Measurements from ENCODE around the gene CLCNKA.

Gene CLCNKA

DNA sequence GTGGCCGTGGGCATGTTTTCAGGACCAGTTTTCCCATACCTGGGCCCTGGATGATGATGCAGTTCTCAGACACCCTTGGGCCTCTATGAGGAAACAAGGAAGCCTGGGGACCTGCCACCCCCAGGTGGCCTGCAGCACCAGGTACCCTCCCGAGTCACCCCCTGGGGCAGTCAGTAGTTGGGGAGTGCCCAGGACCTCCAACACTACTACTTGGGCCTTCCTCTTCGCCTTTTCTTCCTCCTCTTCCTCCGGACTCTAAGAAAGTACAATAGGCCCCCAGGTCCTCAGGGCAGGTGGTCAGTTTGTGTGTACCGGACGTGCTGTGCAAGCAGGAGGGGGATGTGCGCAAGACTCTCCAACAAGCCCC is 29.7 kb upstream of the CLCNKA start:
- TF ChIP-seq CTCF (IDR thresholded peaks at IDR 0.05; ENCODE audit: control insufficient read depth, extremely low read depth, insufficient read depth), result no peak
- DNase-seq (ENCODE audit: low read depth), result no peak
- no peak overlapping the region for H3K4me3 ChIP-seq (ENCODE audit: low read depth, low read length)

DNA sequence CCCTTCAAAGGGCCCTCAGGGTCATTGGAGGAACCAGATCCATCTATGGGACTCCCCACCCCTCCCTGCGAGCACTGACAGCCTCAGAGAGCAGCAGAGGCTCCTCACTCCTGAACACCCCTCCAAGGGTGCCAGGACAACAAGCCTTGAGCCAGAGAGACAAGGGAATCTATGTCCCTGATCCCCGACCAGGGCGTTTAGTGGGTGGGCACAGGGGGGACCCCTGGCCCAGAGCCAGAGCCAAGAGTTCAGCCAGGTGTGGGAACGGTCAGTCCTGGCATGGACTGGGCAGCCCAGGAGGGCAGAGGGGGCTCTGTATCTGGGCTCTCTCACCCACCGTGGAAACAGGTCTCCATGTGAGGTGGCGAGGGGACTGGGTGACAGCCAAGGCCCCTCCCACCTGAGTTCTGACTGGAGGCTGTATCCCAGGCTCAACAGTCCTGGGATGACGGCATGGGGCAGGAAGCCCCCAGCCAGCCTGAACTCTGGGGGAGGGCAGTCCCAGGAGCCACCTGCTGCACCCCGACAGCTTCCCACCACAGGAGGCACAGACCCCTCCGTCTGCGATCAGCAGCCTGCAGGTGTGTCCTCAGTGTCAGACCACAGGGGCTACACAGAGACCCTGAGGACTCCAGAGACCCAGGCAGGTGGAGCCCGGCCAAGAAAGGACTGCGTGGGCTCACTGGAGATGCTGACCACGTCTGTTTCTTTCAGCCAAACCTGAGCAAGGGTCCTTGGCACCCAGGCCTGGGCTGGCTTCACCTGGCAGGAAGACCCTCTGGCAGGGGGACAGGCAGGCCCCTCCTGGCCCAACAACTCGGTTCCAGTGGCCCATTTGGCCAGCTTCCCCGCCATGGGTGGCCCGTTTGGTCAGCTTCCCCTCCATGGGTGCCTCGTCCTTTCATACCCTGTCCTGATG is 29.0 kb upstream of the CLCNKA start:
- no peak for DNase-seq (ENCODE audit: low read depth)
- H3K4me3 ChIP-seq (ENCODE audit: low read depth, low read length), result no peak overlapping the region
- TF ChIP-seq CTCF (IDR thresholded peaks at IDR 0.05; ENCODE audit: control insufficient read depth, extremely low read depth, insufficient read depth), result no peak

DNA sequence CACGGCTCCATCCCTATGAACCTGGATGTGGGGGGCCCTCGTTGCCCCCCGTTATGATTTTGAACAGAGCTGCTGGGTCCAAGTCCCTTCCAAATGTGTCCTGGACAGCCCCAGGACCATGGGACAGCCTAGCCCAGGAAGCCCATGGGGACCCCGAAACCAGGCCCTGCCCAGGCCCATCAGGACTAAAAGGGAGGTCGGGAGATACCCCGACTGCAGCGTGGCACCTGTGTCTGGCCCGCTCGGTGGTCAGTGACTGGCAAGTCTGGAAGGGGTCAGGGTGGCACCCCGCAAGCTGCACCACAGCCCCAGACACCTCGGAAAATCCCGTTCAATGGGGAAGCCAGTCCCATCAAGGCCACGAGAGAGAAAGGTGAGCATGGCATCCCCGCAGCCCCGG is 28.2 kb upstream of the CLCNKA start:
- no peak overlapping the region for H3K4me3 ChIP-seq (ENCODE audit: low read depth, low read length)
- TF ChIP-seq CTCF (IDR thresholded peaks at IDR 0.05; ENCODE audit: control insufficient read depth, extremely low read depth, insufficient read depth), result no peak
- no peak for DNase-seq (ENCODE audit: low read depth)

DNA sequence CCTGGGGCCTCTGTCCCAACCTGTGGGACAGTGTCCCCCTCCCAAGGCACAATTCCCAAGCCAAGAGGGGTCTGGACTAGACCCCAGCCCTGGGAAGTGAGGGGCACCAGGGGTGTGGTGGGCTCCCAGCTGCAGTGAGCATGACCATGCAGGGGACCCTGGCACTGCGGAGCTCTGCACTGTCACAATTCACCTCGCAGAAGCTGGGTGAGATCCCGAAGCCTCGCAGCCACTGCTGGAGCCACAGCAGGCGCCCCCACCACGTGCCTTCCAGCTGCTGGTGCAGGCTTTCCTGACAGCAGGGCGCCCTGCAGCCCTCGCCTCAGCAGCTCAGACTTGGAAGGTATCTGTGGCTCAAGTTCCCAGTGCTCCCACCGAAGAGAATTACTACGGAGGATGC is 27.8 kb upstream of the CLCNKA start:
- TF ChIP-seq CTCF (IDR thresholded peaks at IDR 0.05; ENCODE audit: control insufficient read depth, extremely low read depth, insufficient read depth), result no peak
- no peak overlapping the region for H3K4me3 ChIP-seq (ENCODE audit: low read depth, low read length)
- no peak for DNase-seq (ENCODE audit: low read depth)

- no peak overlapping the region for H3K4me3 ChIP-seq (ENCODE audit: low read depth, low read length)
- DNase-seq (ENCODE audit: low read depth), result no peak
- peak; percentile 63 for TF ChIP-seq CTCF (IDR thresholded peaks at IDR 0.05; ENCODE audit: control insufficient read depth, extremely low read depth, insufficient read depth)
These were observed 27.1 kb upstream of the CLCNKA start for GRCh38 chr1:15994590-15995351.

GRCh38 chr1:15997076-15997585 is 24.7 kb upstream of the CLCNKA start:
- no peak overlapping the region for H3K4me3 ChIP-seq (ENCODE audit: low read depth, low read length)
- no peak for TF ChIP-seq CTCF (IDR thresholded peaks at IDR 0.05; ENCODE audit: control insufficient read depth, extremely low read depth, insufficient read depth)
- DNase-seq (ENCODE audit: low read depth), result no peak
